Mesenteric fat pad (tissue), 1 donor: ENCODE results near the gene RASA4B. TPM values are rescaled to one million over a fixed set of nuclear protein-coding genes. Genes with fewer than 3 reads are reported as not detected.
"Not testable (repeated sequence)": the region's sequence is repeated elsewhere in the genome, so short reads cannot be mapped to it uniquely, and the experiment has no call there.

Experiments
- DNase-seq: peaks from one replicate; pipeline ENCODE4 v3.0.0-alpha.2; 2020; ENCODE audit warnings: low spot score
- total RNA-seq: library from RNA; stranded (reverse); fragmentation: NEBNext Ultra II Directional; extraction: Animal tissue kit (Norgen Biotek cat#: 25700); gene quantifications from one replicate; pipeline ENCODE4 v1.2.1, GENCODE V29; 2021
- donor health status: DM: yes; HTN: yes; CAD: no.

The RASA4B gene
- total RNA-seq, 1 donor from 2014 or later = 16.3 TPM

DNA sequence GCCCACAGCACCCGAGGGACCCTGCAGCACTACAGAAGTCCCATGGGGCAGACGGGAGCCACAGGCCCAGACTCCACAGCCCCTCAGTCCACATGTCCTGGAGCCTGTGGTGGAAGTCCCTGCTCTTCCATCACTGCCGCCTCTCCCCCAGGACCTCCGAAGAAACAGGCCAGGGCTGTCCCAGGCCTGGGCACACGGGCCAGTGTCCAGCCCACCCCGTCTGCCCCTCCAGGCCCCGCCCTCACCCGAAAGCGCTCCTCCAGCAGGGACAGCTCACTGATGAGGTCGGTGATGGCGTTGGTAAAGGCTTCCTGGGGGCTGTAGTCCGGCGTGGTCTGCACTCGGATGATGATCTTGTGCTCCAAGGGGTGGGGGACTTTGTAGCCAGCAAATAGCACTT lies 43.5 kb downstream of the RASA4B start:
- peak; percentile 30 for DNase-seq

DNA sequence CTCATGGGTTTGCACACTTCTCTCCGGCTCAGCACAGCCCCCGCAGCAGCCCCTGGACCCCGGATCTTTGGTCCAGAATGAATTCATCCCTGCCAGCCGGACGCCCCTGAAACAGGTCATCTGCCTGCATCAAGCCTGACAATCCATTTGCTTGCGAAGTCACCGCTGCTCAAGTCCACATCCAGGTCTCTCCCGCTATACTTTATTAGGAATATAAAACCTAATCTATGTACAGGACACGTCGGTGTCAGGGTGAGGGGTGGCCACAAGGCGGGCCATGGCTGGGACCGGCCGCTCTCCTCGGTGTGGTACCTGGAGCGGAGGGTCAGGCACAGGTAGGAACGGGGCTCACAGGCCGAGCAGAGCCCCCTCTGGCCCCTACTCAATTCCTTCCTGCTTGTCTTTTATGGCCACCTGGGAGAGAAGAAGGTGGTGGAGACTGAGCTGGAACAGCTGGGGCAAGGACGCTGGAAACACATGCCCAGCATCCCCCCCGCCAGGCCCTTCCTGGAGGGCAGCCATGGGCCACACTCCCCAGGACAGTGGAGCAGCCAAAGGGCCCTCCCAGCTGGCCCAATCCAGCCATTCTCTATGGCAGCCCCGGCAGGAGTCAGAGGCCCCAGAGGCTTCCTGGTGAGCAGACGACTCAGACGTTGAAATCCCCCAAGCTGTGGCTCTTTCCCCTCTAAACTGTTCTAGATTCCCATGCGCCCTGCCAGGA lies 44.1 kb downstream of the RASA4B start:
- peak; percentile 82 for DNase-seq

DNA sequence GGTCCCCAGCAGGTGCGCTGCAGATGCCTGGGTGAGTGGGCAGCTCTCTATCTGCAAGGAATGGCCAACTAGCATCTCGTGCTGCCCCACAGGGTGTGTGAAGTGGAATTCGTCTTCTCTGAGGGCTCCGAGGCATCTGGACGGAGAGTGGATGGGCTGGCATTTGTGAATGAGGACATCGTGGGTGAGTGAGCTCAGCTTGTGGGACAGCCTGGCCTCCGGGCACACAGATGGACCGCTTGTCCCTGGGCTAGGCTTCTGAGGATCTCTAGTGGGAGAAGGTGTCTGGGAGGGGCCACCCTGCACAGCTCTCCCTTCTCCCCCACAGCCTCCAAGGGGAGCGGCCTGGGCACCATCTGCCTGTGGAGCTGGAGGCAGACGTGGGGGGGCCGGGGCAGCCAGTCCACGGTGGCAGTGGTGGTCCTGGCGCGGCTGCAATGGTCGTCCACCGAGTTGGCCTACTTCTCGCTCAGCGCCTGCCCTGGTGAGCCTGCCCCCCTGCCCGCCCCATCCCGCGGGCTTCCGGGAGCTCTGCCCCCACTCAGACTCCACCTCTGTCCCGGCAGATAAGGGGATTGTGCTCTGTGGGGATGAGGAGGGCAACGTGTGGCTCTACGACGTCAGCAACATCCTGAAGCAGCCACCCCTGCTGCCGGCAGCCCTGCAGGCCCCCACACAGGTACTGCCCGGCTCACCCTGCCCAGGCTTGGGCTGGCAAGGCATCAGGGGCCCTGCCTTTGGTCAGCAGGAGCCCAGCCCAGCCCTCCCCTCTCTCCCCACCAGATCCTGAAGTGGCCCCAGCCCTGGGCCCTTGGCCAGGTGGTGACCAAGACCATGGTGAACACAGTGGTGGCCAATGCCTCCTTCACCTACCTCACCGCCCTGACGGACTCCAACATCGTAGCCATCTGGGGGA lies 45.2 kb downstream of the RASA4B start:
- peak; percentile 87 for DNase-seq

DNA sequence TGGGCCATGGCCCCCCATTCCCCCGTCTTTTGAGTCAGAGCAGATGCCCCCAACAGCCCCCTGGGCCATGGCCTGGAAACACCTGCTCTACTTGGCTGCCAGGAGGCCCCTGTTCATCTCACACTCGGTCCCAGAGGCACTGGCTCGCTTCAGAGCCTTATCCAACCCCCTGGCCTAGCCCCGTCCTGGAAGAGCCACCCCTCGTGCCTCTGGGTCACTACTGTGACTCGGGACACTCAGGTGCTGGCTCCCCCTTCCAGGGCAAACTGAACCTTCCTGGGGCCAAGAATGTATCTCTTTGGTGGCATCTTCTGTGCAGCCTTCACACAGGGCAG lies 45.8 kb downstream of the RASA4B start:
- DNase-seq = peak; percentile 72

DNA sequence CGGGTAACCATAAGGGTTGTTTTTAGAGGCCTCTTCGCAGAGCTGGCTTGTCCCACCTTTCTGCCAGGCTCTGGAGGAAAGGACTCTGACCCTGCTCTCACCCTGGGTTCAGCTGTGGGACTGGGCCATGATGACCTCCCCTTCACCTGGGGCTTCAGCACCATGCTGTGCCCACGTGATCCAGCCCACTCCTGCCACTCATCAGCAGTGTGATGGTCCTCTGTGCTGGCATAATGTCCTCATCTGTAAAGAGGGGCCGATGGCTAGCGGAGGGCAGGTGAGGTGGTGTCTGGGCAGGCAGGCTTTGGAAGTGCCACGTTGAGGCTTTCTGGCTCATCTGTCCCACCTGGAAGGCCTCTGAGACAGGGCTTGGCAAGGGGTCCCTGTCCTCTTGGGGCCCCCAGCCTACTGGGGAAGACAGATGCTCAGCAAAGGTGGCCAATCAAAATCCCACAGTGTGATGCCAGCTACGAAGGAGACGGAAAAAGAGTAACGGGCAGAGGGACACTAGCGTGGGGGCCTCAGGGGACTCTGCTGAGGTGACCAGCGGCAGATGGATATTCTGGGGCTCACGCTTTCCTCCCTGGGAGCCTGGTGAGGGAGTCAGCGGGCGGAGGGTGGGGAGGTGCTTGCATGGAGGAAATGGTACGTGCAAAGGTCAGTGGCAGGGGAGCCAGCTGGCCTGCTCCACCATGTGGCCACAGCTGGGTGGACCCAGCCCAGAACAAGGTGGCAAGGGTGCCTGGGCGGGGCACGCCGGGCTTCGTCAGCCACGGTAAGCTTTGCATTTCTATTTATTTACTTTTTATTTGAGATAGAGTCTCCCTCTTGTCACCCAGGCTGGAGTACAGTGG lies 47.4 kb downstream of the RASA4B start:
- DNase-seq = peak; percentile 85

DNA sequence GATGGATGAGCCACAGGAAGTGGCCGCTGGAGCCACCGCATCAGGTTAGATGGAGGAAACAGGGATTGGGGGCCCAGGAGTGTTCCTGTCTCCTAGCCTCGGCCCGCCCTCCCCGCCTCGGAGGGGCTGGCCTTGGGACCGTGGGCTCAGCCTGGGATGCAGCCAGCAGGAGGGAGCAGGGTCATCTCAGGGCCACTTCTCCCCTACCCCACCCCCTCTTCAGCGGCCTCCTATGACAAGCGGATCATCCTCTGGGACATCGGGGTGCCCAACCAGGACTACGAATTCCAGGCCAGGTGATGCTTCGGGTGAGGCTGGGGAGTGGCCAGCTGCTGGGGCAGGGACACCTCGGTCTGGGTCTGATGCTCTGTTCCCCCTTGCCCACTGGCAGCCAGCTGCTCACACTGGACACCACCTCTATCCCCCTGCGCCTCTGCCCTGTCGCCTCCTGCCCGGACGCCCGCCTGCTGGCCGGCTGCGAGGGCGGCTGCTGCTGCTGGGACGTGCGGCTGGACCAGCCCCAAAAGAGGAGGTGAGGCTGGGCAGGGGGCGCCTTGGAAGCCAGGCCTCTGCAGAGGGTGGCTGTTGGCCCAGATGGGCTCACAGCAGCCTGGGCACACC lies 48.1 kb downstream of the RASA4B start:
- DNase-seq = peak; percentile 86

GRCh38 chr7:102468478-102469350 lies 48.9 kb downstream of the RASA4B start:
- peak; percentile 78 for DNase-seq

DNA sequence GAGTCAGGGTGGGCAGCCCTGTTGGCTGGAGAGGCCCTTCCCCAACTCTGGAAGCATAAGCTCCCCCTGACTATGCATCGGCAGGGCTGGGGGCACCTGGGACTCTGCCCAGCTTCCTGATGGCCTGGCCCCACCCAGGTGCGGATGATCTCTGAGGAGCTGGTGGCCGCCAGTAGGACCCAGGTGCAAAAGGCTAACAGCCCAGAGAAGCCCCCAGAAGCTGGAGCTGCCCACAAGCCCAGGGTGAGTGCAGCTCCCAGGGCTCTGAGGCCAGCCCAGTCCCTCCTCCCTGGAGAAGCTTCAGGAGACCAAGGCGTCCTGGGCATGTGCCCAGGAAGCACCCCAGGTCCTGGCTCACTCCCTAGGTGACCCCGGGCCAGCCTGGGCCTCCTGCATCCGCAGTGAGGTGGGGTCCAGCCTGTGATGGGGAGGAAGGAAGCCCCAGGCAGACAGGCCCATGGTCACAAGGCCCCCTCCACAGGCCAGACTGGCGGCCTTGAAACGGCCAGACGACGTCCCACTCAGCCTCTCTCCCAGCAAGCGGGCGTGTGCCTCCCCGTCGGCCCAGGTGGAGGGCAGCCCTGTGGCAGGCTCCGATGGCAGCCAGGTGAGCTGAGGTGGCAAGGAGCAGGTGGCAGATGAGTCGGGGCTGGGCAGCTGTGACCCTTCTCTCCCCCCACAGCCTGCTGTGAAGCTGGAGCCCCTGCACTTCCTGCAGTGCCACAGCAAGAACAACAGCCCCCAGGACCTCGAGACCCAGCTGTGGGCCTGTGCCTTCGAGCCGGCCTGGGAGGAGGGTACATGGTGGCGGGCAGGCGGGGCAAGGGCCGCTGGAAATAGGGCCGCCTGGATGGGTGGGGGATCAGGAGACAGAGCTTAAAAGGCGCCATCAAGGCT lies 49.7 kb downstream of the RASA4B start:
- no peak for DNase-seq

DNA sequence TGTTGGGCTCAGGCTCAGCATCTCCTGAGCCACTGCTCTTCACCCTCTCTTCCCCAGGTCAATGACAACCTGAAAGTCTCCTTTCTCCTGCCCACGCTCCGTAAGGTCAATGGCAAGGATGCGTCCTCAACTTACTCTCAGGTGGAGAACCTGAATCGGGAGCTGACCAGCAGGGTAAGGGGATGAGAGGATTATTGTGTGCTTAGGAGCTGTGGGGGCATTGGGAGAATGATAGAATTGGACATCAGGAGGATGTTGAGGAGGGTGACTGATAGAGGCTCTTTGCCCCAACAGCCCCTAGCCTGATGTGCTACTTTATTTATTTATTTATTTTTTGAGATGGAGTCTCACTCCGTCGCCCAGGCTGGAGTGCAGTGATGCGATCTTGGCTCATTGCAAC lies 51.5 kb downstream of the RASA4B start:
- no peak for DNase-seq

GRCh38 chr7:102464577-102465280 lies 52.8 kb downstream of the RASA4B start, which contains the start of the genes ALKBH4 and LRWD1:
Gene ALKBH4, minus strand, starts transcription at chr7:102464863. Its CDS starts 27 bp downstream, at chr7:102464836.
Gene LRWD1, plus strand, starts transcription at chr7:102464984. Its CDS starts 97 bp downstream, at chr7:102465081.
- peak; percentile 99 for DNase-seq

DNA sequence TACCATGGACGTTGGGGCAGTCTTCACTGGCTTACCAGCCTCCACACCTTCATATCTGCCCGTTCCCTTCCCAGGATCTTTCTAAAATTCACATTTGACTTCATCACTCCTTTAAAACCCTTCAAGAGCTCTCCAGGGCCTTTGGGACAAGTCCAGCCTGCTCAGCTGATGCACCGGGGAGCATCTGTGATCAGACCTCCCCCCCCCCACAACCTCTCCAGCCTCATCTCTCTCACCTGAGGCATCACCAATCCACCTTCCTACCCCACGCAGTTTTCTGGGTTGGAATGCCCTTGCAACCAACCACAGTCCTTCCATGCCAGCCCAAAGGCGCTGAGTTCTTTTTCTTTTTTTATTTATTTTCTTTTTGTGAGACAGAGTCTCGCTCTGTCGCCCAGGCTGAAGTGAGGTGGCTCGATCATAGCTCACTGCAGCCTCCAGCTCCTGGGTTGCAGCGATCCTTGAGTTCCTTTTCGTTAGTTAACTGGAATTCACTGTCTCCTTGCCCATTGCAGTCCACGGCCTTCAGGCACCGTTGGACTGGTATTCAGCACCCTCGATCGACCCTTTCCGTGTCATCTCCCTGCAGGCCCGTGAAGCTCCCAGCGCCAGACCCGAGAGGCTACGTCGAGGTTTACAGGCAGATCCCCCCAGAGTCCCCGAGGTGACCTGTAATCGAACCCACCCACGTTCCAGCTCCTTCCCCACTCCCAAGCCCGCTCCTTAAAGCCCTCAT lies 53.6 kb downstream of the RASA4B start:
- no peak for DNase-seq

DNA sequence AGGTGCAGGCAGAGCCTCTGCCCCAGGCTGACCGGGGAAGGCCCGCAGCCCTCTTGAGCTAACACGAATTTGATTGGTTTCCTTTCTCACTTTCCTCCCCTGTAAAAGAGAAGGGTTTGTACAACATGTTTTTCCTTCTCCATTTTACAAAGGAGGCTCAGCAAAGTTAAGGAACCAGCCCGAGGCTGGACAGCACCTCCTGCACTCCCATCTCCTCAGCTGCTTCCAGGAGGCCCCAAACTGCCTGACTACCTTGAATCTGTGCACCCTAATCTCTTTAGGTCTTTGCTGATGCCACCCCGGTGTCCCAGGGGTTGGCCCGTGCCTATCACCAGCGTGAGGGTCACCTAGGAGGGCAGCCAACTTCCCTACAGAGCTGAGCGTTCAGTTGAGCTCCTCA lies 57.1 kb downstream of the RASA4B start:
- no peak for DNase-seq

GRCh38 chr7:102459221-102459844 lies 58.2 kb downstream of the RASA4B start:
- DNase-seq = no peak

DNA sequence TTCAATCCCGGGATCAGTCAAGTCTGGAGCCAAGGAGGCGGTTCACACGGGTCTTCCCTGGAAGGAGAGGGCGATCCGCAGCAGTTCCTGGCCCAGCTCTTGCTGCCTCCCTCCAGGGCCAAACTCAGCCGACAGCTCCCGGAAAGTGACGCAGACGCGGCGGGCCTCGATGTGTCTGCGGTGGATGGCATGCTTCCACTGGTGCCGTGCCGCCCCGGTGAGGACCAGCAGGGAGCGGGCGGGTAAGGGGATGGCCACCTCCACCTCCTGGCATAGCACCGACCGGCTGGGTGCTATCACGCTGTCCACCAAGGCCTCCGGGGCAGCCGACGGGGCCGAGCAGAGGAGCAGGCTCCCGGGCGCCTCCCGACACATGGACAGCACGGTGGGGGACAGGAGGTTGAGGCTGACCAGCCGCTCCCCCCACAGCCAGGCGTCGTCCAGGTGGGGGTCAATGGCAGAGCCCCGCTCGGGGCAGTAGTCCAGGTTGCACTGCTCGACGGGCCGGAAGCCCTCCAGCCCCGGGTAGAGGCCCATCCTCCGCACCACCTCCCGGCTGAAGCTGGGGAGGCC lies 60.1 kb downstream of the RASA4B start:
- no peak for DNase-seq

DNA sequence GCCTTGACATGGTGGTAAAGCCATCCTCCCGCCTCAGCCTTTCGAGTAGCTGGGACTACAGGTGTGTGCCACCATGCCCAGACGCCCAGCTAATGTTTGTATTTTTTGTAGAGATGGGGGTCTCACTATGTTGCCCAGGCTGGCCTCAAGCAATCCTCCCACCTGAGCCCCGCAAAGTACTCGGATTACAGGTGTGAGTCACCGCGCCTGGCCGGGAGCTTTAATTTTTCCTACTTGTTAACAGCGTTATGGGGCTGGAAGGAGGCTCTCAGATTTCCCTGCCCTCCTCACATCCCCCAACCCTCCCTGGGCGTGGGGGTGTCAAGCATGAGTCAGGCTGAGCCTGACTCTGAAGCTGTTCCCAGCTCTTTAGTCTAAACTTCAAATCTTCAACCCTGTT lies 61.2 kb downstream of the RASA4B start:
- no peak for DNase-seq

- no peak for DNase-seq
These were observed 62.0 kb downstream of the RASA4B start for GRCh38 chr7:102455596-102455995.

DNA sequence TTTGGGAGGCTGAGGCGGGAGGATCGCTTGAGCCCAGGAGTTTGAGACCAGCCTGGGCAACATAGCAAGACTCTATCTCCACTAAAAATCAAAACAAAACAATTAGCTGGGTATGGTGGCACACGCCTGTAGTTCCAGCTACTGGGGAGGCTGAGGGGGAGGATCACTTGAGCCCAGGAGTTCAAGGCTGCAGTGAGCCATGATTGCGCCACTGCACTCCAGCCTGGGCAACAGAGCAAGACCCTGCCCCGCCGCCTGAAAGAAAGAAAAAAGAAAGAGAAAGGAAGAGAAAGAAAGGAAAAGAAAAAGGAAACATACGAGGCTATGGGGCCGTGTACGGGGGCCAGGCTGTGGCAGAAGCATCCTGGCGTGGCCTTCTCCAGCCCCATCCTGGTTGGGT lies 62.6 kb downstream of the RASA4B start:
- DNase-seq = not testable (repeated sequence)
